GM23338 (cell line): ENCODE measurements around the gene CTNNA3. TPM values are rescaled to one million over a fixed set of nuclear protein-coding genes. Genes with fewer than 3 reads are reported as not detected.

ENCODE experiments used
- ATAC-seq: fragments of 200-7000 bp; cut with Tn5 transposase; 3 replicates; pipeline ENCODE4 v1.9.1; 2020
- DNase-seq: peaks from one replicate; pipeline ENCODE4 v3.0.0-alpha.2; 2015; ENCODE audit warnings: low spot score
- H2AFZ ChIP-seq: fragments of 200-600 bp; sonication (generic); 2 replicates; pipeline ENCODE4 v1.8.0; 2016; ENCODE audit warnings: antibody characterized with exemption, mild to moderate bottlenecking, moderate library complexity
- H3F3A ChIP-seq: fragments of 200-600 bp; sonication (generic); replicated peaks from 2 replicates; pipeline ENCODE4 v1.8.0; 2017; ENCODE audit warnings: antibody characterized with exemption, mixed run types, low read depth
- H3K27ac ChIP-seq: fragments of 200-600 bp; sonication (generic); 2 replicates; pipeline ENCODE4 v1.6.1; 2016; ENCODE audit warnings: low read depth
- H3K27me3 ChIP-seq: fragments of 200-600 bp; sonication (generic); 2 replicates; pipeline ENCODE4 v1.8.0; 2016; ENCODE audit warnings: mild to moderate bottlenecking, mixed run types, moderate library complexity; ENCODE audit not compliant: insufficient read depth
- H3K36me3 ChIP-seq: fragments of 200-600 bp; sonication (generic); 2 replicates; pipeline ENCODE4 v1.8.0; 2016; ENCODE audit warnings: mild to moderate bottlenecking; ENCODE audit not compliant: insufficient read depth
- H3K4me1 ChIP-seq: fragments of 200-600 bp; sonication (generic); 2 replicates; pipeline ENCODE4 v1.8.0; 2016; ENCODE audit warnings: mild to moderate bottlenecking, moderate library complexity; ENCODE audit not compliant: insufficient read depth
- H3K4me2 ChIP-seq: fragments of 200-600 bp; sonication (generic); 2 replicates; pipeline ENCODE4 v1.7.1; 2017; ENCODE audit warnings: mixed run types
- H3K4me3 ChIP-seq: fragments of 200-600 bp; sonication (generic); 2 replicates; pipeline ENCODE4 v1.6.1; 2016; ENCODE audit warnings: mixed run types
- H3K79me2 ChIP-seq: fragments of 200-600 bp; sonication (generic); replicated peaks from 2 replicates; pipeline ENCODE4 v1.8.0; 2017; ENCODE audit warnings: mild to moderate bottlenecking; ENCODE audit not compliant: insufficient read depth
- H3K9me2 ChIP-seq: fragments of 200-600 bp; sonication (generic); 2 replicates; pipeline ENCODE4 v1.8.0; 2017; ENCODE audit not compliant: insufficient read depth
- H4K20me1 ChIP-seq: fragments of 200-600 bp; sonication (generic); replicated peaks from 2 replicates; pipeline ENCODE4 v1.8.0; 2017; ENCODE audit warnings: mild to moderate bottlenecking; ENCODE audit not compliant: insufficient read depth
- H3K27ac Mint-ChIP-seq: 2 replicates; pipeline ENCODE4 v1.8.0; 2020; ENCODE audit warnings: inconsistent platforms, mild to moderate bottlenecking, moderate library complexity, mixed read lengths
- H3K27me3 Mint-ChIP-seq: 3 replicates; pipeline ENCODE4 v1.8.0; 2022; ENCODE audit warnings: low read depth, mild to moderate bottlenecking, moderate library complexity, mixed read lengths, inconsistent platforms; ENCODE audit not compliant: insufficient read depth, poor library complexity
- H3K36me3 Mint-ChIP-seq: 3 replicates; pipeline ENCODE4 v1.8.0; 2021; ENCODE audit warnings: low read depth, mild to moderate bottlenecking, inconsistent platforms, moderate library complexity, mixed read lengths
- H3K4me1 Mint-ChIP-seq: 3 replicates; pipeline ENCODE4 v1.8.0; 2020; ENCODE audit warnings: mild to moderate bottlenecking, inconsistent platforms, mixed read lengths
- H3K4me3 Mint-ChIP-seq: 3 replicates; pipeline ENCODE4 v1.8.0; 2021; ENCODE audit warnings: moderate library complexity, mild to moderate bottlenecking, inconsistent platforms, mixed read lengths
- H3K9me3 Mint-ChIP-seq: 3 replicates; pipeline ENCODE4 v1.8.0; 2020; ENCODE audit warnings: moderate library complexity, mild to moderate bottlenecking, inconsistent platforms, mixed read lengths
- CREB1 ChIP-seq: fragments of 250-450 bp; sonication (Bioruptor Pico); IDR thresholded peaks from 2 replicates; pipeline ENCODE4 v1.5.0; 2020; ENCODE audit warnings: low read depth, mild to moderate bottlenecking, moderate library complexity
- EZH2 ChIP-seq: fragments of 200-600 bp; sonication (generic); IDR thresholded peaks from one replicate; pipeline ENCODE4 v1.8.0; 2017; ENCODE audit warnings: antibody characterized with exemption, mild to moderate bottlenecking, low read depth; ENCODE audit not compliant: unreplicated experiment
- EZH2phosphoT487 ChIP-seq: fragments of 200-600 bp; sonication (generic); IDR thresholded peaks from one replicate; pipeline ENCODE4 v1.8.1; 2018; ENCODE audit warnings: antibody characterized with exemption; ENCODE audit not compliant: unreplicated experiment
- JUNB ChIP-seq: IDR thresholded peaks from one replicate; pipeline ENCODE4 v1.6.1; 2016; ENCODE audit warnings: antibody characterized with exemption; ENCODE audit not compliant: unreplicated experiment
- NANOG ChIP-seq: IDR thresholded peaks from 2 replicates; pipeline ENCODE4 v1.6.1; 2016; ENCODE audit warnings: antibody characterized with exemption, borderline replicate concordance
- POLR2AphosphoS5 ChIP-seq: IDR thresholded peaks from 2 replicates; pipeline ENCODE4 v1.6.1; 2016; ENCODE audit warnings: antibody characterized with exemption, low read depth
- STAT1 ChIP-seq: IDR thresholded peaks from one replicate; pipeline ENCODE4 v1.6.1; 2016; ENCODE audit warnings: antibody characterized with exemption; ENCODE audit not compliant: unreplicated experiment
- ZNF114 ChIP-seq: fragments of 250-450 bp; sonication (Bioruptor Pico); IDR thresholded peaks from 2 replicates; pipeline ENCODE4 v1.5.0; 2020; ENCODE audit warnings: mild to moderate bottlenecking, moderate library complexity
- ZNF331 ChIP-seq: fragments of 250-450 bp; sonication (Bioruptor Pico); IDR thresholded peaks from 2 replicates; pipeline ENCODE4 v1.5.0; 2020; ENCODE audit warnings: low read depth, mild to moderate bottlenecking, moderate library complexity
- polyA plus RNA-seq: library from polyadenylated mRNA; unstranded; fragments of >200 nt; fragmentation: Nextera tagmentation; extraction: Ambion mirVana; gene quantifications from 2 replicates; pipeline ENCODE4 v1.2.1, GENCODE V29; 2016
- total RNA-seq: library from RNA; depleted of rRNA; stranded (reverse); fragments of >200 nt; shearing (Covaris generic); gene quantifications from 2 replicates; pipeline ENCODE4 v1.2.3, GENCODE V29; 2014
- TF ChIP-seq, protein P1 (sequence below): fragments of 250-450 bp; sonication (Bioruptor Pico); IDR thresholded peaks from 2 replicates; pipeline ENCODE4 v1.5.0; 2020; ENCODE audit warnings: mild to moderate bottlenecking, moderate library complexity
- TF ChIP-seq, protein P2 (sequence below): IDR thresholded peaks from one replicate; pipeline ENCODE4 v1.6.1; 2018; ENCODE audit warnings: antibody characterized with exemption; ENCODE audit not compliant: unreplicated experiment
- TF ChIP-seq, protein P3 (sequence below), 2 experiments: fragments of 200-600 bp in 1 of 2; sonication (generic) in 1 of 2; conservative IDR thresholded peaks; 2 replicates each; pipeline versions ENCODE4 v1.5.1 to v1.6.1; 2016 to 2017; ENCODE audit warnings: antibody characterized with exemption in 2 of 2, low read depth in 2 of 2, mild to moderate bottlenecking in 2 of 2, moderate library complexity in 1 of 2
- TF ChIP-seq, protein P4 (sequence below): IDR thresholded peaks from 2 replicates; pipeline ENCODE4 v1.6.1; 2016; ENCODE audit warnings: antibody characterized with exemption

CTNNA3 gene
- total and polyA plus RNA-seq, 2 experiments from 2014 or later, result 0.71 to 3.3 TPM

DNA sequence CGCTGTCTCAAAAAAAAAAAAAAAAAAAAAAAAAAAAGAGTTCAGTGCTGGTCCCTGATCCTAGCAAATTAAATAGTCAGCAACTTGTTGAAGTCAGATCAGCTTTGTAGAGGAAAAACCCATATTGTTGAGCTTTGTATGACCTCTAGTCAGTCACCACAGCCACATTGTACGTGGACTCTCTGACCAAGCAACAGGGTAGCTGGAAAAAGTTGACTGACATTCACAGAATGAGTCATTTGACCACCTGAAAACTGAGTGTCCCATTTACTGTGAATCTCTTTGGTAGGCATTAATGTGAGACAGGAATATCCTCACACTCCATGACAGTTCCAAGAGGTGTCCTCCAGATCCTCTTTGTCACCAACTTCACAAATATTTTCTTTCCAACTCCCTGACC is 399.1 kb downstream of the CTNNA3 start:
- Histone ChIP-seq H4K20me1 (no peaks in the 10 kb centered on the region), H3K4me1 (no peaks in the 10 kb centered on the region), H3K27me3 (no peaks in the 10 kb centered on the region), H3K36me3 (no peaks in the 10 kb centered on the region), H3K4me3 (no peak overlapping the region), H3K27ac (no peak overlapping the region), H2AFZ (no peak overlapping the region), H3K4me2 (no peak overlapping the region), H3F3A (no peaks in the 10 kb centered on the region), H3K79me2 (no peaks in the 10 kb centered on the region), H3K9me2 (0 out of 2 replicates have a peak, but pooled peaks cover 4% of the 10 kb centered on the region)
- ATAC-seq (no peak), DNase-seq (no peak)
- Mint-ChIP-seq H3K4me1 (no peaks in the 10 kb centered on the region), H3K27ac (no peak overlapping the region), H3K36me3 (no peaks in the 10 kb centered on the region), H3K9me3 (no peaks in the 10 kb centered on the region), H3K4me3 (no peak overlapping the region), H3K27me3 (peaks cover under 1% of the 10 kb centered on the region)
- TF ChIP-seq, protein P1, sequence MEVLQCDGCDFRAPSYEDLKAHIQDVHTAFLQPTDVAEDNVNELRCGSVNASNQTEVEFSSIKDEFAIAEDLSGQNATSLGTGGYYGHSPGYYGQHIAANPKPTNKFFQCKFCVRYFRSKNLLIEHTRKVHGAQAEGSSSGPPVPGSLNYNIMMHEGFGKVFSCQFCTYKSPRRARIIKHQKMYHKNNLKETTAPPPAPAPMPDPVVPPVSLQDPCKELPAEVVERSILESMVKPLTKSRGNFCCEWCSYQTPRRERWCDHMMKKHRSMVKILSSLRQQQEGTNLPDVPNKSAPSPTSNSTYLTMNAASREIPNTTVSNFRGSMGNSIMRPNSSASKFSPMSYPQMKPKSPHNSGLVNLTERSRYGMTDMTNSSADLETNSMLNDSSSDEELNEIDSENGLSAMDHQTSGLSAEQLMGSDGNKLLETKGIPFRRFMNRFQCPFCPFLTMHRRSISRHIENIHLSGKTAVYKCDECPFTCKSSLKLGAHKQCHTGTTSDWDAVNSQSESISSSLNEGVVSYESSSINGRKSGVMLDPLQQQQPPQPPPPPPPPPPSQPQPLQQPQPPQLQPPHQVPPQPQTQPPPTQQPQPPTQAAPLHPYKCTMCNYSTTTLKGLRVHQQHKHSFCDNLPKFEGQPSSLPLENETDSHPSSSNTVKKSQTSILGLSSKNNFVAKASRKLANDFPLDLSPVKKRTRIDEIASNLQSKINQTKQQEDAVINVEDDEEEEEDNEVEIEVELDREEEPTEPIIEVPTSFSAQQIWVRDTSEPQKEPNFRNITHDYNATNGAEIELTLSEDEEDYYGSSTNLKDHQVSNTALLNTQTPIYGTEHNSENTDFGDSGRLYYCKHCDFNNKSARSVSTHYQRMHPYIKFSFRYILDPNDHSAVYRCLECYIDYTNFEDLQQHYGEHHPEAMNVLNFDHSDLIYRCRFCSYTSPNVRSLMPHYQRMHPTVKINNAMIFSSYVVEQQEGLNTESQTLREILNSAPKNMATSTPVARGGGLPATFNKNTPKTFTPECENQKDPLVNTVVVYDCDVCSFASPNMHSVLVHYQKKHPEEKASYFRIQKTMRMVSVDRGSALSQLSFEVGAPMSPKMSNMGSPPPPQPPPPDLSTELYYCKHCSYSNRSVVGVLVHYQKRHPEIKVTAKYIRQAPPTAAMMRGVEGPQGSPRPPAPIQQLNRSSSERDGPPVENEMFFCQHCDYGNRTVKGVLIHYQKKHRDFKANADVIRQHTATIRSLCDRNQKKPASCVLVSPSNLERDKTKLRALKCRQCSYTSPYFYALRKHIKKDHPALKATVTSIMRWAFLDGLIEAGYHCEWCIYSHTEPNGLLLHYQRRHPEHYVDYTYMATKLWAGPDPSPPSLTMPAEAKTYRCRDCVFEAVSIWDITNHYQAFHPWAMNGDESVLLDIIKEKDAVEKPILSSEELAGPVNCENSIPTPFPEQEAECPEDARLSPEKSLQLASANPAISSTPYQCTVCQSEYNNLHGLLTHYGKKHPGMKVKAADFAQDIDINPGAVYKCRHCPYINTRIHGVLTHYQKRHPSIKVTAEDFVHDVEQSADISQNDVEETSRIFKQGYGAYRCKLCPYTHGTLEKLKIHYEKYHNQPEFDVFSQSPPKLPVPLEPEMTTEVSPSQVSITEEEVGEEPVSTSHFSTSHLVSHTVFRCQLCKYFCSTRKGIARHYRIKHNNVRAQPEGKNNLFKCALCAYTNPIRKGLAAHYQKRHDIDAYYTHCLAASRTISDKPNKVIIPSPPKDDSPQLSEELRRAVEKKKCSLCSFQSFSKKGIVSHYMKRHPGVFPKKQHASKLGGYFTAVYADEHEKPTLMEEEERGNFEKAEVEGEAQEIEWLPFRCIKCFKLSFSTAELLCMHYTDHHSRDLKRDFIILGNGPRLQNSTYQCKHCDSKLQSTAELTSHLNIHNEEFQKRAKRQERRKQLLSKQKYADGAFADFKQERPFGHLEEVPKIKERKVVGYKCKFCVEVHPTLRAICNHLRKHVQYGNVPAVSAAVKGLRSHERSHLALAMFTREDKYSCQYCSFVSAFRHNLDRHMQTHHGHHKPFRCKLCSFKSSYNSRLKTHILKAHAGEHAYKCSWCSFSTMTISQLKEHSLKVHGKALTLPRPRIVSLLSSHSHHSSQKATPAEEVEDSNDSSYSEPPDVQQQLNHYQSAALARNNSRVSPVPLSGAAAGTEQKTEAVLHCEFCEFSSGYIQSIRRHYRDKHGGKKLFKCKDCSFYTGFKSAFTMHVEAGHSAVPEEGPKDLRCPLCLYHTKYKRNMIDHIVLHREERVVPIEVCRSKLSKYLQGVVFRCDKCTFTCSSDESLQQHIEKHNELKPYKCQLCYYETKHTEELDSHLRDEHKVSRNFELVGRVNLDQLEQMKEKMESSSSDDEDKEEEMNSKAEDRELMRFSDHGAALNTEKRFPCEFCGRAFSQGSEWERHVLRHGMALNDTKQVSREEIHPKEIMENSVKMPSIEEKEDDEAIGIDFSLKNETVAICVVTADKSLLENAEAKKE (CRISPR knock-in tag), result no peak
- TF ChIP-seq NANOG, result no peak
- TF ChIP-seq, protein P2, sequence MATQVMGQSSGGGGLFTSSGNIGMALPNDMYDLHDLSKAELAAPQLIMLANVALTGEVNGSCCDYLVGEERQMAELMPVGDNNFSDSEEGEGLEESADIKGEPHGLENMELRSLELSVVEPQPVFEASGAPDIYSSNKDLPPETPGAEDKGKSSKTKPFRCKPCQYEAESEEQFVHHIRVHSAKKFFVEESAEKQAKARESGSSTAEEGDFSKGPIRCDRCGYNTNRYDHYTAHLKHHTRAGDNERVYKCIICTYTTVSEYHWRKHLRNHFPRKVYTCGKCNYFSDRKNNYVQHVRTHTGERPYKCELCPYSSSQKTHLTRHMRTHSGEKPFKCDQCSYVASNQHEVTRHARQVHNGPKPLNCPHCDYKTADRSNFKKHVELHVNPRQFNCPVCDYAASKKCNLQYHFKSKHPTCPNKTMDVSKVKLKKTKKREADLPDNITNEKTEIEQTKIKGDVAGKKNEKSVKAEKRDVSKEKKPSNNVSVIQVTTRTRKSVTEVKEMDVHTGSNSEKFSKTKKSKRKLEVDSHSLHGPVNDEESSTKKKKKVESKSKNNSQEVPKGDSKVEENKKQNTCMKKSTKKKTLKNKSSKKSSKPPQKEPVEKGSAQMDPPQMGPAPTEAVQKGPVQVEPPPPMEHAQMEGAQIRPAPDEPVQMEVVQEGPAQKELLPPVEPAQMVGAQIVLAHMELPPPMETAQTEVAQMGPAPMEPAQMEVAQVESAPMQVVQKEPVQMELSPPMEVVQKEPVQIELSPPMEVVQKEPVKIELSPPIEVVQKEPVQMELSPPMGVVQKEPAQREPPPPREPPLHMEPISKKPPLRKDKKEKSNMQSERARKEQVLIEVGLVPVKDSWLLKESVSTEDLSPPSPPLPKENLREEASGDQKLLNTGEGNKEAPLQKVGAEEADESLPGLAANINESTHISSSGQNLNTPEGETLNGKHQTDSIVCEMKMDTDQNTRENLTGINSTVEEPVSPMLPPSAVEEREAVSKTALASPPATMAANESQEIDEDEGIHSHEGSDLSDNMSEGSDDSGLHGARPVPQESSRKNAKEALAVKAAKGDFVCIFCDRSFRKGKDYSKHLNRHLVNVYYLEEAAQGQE, result no peak
- no peak for TF ChIP-seq EZH2phosphoT487
- TF ChIP-seq CREB1 (CRISPR knock-in tag), result no peak
- no peak for TF ChIP-seq EZH2
- TF ChIP-seq POLR2AphosphoS5, result no peak
- no peak for TF ChIP-seq ZNF331
- no peak for TF ChIP-seq STAT1
- TF ChIP-seq JUNB, result no peak
- TF ChIP-seq, protein P3, sequence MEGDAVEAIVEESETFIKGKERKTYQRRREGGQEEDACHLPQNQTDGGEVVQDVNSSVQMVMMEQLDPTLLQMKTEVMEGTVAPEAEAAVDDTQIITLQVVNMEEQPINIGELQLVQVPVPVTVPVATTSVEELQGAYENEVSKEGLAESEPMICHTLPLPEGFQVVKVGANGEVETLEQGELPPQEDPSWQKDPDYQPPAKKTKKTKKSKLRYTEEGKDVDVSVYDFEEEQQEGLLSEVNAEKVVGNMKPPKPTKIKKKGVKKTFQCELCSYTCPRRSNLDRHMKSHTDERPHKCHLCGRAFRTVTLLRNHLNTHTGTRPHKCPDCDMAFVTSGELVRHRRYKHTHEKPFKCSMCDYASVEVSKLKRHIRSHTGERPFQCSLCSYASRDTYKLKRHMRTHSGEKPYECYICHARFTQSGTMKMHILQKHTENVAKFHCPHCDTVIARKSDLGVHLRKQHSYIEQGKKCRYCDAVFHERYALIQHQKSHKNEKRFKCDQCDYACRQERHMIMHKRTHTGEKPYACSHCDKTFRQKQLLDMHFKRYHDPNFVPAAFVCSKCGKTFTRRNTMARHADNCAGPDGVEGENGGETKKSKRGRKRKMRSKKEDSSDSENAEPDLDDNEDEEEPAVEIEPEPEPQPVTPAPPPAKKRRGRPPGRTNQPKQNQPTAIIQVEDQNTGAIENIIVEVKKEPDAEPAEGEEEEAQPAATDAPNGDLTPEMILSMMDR (conservative IDR thresholded peaks at IDR 0.05; ENCODE audit: low read depth in 2 of 2), result no peak
- TF ChIP-seq ZNF114 (CRISPR knock-in tag), result no peak
- TF ChIP-seq, protein P4, sequence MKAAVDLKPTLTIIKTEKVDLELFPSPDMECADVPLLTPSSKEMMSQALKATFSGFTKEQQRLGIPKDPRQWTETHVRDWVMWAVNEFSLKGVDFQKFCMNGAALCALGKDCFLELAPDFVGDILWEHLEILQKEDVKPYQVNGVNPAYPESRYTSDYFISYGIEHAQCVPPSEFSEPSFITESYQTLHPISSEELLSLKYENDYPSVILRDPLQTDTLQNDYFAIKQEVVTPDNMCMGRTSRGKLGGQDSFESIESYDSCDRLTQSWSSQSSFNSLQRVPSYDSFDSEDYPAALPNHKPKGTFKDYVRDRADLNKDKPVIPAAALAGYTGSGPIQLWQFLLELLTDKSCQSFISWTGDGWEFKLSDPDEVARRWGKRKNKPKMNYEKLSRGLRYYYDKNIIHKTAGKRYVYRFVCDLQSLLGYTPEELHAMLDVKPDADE, result no peak
